GM12874 (cell line): ENCODE results near the gene SLX4IP.

Experiments
- TF ChIP-seq, protein P1 (sequence below): IDR thresholded peaks from 2 replicates; pipeline ENCODE4 v1.5.1; 2011; ENCODE audit warnings: low read depth, mild to moderate bottlenecking, control low read depth, low read length, moderate library complexity; ENCODE audit not compliant: insufficient read depth

SLX4IP gene

DNA sequence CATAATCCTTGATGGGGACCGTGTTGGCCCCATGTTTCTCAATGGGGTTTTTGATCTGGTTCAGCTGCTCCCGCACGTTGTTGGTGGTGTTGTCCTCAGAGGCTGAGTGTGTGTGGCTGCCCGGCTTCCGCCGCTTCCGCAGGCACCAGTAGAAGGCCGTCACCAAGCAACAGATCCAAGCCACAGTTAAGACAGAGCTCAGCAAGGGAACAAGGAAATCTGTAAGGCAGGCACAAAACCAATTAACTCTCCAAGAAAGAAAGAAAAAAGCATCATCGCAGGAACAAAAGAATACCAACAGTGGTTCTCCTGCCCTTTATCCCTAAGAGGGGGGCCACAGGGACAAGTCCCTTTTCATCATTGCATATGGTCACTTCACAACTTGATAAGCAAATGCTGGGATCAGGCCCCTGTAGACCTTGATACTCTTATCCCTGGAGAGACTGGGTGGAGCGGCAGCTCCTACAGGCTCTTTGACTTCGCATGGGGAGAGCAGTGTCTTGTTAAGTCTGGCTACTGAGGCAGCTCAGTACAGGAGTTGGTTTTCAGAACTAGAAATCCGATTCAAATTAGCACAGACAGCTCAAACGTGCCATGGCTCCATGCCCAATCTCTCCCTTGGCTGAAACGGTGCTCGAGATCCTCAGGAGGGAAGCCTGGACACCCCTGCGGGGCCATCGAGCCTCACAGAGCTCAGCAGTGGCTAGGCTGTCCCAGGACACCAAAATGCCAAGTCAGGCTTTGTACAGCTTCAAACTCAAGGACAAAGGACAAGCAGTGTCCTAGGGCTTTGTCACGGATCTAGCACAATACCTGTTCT is 204.8 kb downstream of the SLX4IP start:
- TF ChIP-seq, protein P1, sequence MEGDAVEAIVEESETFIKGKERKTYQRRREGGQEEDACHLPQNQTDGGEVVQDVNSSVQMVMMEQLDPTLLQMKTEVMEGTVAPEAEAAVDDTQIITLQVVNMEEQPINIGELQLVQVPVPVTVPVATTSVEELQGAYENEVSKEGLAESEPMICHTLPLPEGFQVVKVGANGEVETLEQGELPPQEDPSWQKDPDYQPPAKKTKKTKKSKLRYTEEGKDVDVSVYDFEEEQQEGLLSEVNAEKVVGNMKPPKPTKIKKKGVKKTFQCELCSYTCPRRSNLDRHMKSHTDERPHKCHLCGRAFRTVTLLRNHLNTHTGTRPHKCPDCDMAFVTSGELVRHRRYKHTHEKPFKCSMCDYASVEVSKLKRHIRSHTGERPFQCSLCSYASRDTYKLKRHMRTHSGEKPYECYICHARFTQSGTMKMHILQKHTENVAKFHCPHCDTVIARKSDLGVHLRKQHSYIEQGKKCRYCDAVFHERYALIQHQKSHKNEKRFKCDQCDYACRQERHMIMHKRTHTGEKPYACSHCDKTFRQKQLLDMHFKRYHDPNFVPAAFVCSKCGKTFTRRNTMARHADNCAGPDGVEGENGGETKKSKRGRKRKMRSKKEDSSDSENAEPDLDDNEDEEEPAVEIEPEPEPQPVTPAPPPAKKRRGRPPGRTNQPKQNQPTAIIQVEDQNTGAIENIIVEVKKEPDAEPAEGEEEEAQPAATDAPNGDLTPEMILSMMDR: no peak

DNA sequence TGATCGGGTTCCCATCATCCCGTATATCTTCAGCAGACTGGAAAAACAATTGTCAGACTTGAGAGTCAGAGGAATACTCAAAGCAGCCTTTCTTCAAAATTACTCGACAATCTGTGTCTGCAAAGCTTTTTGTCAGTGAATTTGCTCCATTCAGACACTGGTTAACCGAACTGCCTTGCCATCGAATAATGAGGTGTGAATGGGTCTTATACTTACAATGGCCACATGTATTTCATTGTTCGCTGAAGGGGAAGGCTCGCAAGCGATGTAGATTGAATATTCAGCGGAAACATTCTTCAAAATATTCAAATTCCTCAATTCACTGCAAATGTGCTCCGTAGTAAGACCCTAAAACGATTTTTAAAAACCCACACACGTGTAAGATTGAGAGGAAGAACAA is 205.8 kb downstream of the SLX4IP start:
- TF ChIP-seq, protein P1: no peak

DNA sequence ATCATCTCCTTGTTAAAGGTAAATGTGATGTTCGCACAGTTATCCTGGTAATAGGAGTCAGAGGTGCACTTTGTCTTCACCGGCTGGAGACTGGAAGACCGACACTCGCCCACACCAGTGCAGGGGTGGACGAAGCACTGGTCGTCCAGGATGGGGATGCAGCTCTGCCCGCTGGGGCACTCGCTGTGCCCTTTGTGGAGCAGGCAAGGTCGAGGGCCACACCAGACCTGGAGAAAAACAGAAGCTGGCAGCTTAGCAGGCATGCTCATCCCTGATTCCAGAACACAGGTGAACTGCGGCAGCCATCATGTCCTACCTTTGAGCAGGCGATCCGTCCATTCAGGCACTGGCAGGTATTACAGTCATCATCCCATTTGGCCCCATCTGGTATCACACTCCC is 206.4 kb downstream of the SLX4IP start:
- TF ChIP-seq, protein P1: no peak

DNA sequence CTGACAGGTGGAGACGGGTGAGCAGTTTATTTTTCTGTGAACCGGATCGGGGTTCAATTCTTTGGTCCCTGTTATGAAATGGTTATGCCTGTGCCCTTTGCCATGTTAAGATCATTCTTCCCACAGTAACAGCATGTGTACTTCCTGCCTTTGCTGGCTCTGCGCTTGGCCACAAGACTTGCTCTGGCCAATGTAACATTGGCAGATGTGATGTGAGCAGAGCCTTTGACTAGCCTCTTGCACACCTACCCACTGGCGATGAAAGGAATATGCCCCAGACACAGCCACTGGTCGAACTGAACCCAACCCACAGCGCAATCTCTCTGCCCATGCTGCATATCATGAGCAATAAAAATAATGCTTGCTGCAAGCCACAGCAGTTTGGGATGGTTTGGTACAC is 206.8 kb downstream of the SLX4IP start:
- TF ChIP-seq, protein P1: no peak

DNA sequence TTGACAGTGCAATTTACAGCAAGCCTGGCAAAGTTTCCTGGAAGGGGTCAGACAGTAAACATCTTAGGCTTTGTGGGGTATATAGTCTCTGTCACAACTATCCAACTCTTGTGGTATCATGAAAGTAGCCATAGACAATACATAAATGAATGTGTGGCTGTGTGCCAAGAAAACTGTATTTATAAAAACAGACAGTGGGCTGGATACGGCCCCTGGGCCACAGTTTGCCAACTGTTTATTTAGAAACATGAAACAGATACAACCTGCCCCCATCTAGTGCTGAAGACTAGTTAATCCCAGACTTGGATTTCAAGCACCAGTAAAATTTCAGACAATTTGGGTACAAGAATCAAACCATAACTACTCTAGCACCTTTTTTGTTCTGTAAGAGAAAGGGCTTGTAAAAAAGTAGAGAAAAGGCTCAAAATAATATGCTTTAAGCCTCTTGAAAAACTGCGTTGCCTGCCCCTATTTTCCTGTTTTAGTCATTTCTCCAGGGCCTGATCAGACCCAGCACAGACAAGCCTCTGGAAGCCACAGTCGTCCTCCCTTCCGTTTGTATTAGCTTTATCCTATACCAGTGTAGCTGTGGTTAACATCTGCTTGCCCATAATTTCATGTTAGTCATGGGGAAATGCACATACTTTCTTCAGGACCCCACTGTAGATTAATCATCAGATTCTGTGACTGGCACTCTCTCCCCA is 207.9 kb downstream of the SLX4IP start:
- TF ChIP-seq, protein P1: no peak

DNA sequence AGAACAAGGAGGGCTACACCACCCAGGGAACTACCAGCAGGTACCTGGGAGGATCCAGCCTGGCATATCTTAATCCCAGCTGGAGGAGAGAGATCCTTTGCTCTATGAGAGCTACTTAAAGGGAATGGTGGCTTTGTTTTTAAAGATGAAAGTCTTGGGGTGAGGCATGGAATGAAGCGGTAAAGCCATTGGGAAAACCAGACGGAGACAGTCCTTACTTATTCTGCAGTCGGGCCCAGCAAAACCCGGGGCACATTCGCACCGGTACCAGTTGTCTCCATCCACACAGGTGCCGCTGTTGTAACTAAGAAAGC is 208.4 kb downstream of the SLX4IP start:
- TF ChIP-seq, protein P1: no peak

DNA sequence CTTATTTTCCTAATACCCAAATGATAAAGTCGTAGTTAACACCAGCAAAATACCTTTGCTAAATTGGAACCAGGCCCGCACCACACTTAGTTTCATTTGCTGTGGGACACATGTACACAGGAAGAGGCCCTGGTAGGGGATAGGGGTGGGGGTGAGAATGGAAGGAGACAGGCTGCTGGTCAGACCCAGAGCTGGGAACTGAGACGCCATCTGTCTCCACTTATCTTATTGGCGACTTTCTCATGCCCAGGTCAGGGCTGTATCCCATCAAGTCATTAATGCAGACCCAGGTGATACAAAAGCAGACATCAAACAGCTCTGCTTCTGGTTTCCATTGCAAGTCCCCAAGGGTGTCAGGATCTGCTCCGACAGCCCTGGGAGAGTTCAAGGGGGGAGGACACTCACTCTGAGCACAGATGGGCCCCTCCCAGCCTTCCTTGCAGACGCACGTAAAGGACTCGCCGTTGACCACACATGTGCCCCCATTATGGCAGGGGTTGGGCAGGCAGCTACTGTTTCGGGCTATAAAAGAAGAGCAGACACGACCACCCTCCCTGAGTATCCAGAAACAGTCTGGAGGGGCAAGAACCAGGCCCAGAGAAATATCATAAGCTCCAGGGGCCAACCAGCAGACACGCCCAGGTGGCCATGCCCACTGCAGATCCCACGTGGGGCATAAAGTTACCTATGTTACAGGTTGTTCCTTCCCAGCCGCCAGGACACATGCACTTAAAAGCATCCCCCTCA is 209.5 kb downstream of the SLX4IP start:
- TF ChIP-seq, protein P1: no peak
